ENCODE measurements around the gene SNX27. TPM values are rescaled to one million over a fixed set of nuclear protein-coding genes. Genes with fewer than 3 reads are reported as not detected.
"Not testable (repeated sequence)": the region's sequence is repeated elsewhere in the genome, so short reads cannot be mapped to it uniquely, and the experiment has no call there.

Gene SNX27
- total RNA-seq, 1 experiment from 2014 or later = 28.5 TPM

DNA sequence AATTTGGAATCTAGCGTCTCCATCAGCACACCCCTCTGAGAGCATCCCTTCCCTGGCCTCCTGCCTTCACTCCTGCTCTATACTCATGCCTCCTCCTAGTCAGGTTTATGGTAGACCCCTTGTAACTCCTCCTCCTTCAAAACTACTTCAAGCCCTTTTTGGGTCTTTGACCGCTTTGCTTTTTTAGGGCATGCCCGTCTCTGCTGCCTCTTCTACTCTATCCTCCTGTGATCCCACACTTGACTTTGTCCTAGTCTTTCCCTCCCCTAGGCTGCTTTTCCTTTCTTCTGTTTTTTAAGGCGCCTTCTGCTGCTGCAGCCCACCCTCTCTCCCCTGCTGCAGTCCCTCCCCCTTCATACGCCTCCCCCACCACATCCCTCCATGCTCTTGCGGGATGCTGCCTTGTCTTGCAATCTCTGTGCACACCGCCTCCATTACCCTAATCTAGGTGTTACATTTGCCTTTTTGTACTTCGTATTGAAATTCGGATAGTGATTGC lies 1.5 kb downstream of the SNX27 start:
- no peak for DNase-seq (ENCODE audit: low read depth in 1 of 2, low spot score in 2 of 2)
- peaks cover 22% of the 10 kb centered on the region for H3K36me3 ChIP-seq
- H3K4me3 ChIP-seq = peak overlapping the region; percentile 95
- peaks cover 39% of the 10 kb centered on the region for H3K4me1 ChIP-seq (replicated peaks)
- no peaks in the 10 kb centered on the region for H3K27me3 ChIP-seq (replicated peaks)
- no peak overlapping the region for H3K27ac ChIP-seq
- no peaks in the 10 kb centered on the region for H3K9me3 ChIP-seq (replicated peaks)

- Histone ChIP-seq H3K4me3 (no peak overlapping the region), H3K27me3 (replicated peaks) (no peaks in the 10 kb centered on the region), H3K9me3 (replicated peaks) (no peaks in the 10 kb centered on the region), H3K27ac (no peak overlapping the region), H3K36me3 (peaks cover 26% of the 10 kb centered on the region), H3K4me1 (replicated peaks) (peaks cover 44% of the 10 kb centered on the region)
- no peak for DNase-seq (ENCODE audit: low read depth in 1 of 2, low spot score in 2 of 2)
Observed at GRCh38 chr1:151615711-151616504, 4.1 kb downstream of the SNX27 start.

- no peak overlapping the region for H3K4me3 ChIP-seq
- no peak overlapping the region for H3K27ac ChIP-seq
- DNase-seq (ENCODE audit: low read depth in 1 of 2, low spot score in 2 of 2) = no peak
- no peaks in the 10 kb centered on the region for H3K27me3 ChIP-seq (replicated peaks)
- no peaks in the 10 kb centered on the region for H3K9me3 ChIP-seq (replicated peaks)
- H3K36me3 ChIP-seq = peaks cover 29% of the 10 kb centered on the region
- H3K4me1 ChIP-seq (replicated peaks) = peaks cover 38% of the 10 kb centered on the region
Observed at GRCh38 chr1:151616505-151616849, 4.6 kb downstream of the SNX27 start.

GRCh38 chr1:151618003-151618402 lies 6.2 kb downstream of the SNX27 start:
- Histone ChIP-seq H3K27ac (no peak overlapping the region), H3K36me3 (peaks cover 22% of the 10 kb centered on the region), H3K9me3 (replicated peaks) (no peaks in the 10 kb centered on the region), H3K4me1 (replicated peaks) (peaks cover 34% of the 10 kb centered on the region), H3K27me3 (replicated peaks) (no peaks in the 10 kb centered on the region), H3K4me3 (no peak overlapping the region)
- DNase-seq (ENCODE audit: low read depth in 1 of 2, low spot score in 2 of 2) = no peak

- no peak for DNase-seq (ENCODE audit: low read depth in 1 of 2, low spot score in 2 of 2)
- peaks cover 30% of the 10 kb centered on the region for H3K4me1 ChIP-seq (replicated peaks)
- no peaks in the 10 kb centered on the region for H3K9me3 ChIP-seq (replicated peaks)
- H3K4me3 ChIP-seq = no peak overlapping the region
- H3K27ac ChIP-seq = no peak overlapping the region
- no peaks in the 10 kb centered on the region for H3K27me3 ChIP-seq (replicated peaks)
- peaks cover 26% of the 10 kb centered on the region for H3K36me3 ChIP-seq
Observed at GRCh38 chr1:151618470-151618869, 6.6 kb downstream of the SNX27 start.

DNA sequence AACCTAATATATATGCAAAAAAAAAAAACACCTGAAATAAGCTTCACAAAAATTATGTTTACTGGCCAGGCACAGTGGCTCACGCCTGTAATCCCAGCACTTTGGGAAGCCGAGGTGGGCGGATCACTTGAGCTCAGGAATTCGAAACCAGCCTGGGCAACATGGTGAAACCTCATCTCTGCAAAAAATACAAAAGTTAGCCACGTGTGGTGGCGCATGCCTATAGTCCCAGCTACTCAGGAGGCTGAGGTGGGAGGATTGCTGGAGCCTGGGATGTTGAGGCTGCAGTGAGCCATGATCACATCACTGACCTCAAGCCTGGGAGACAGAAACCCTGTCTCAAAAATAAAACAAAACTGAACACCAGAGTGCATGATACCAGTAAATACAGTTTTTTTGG lies 7.1 kb downstream of the SNX27 start:
- DNase-seq (ENCODE audit: low read depth in 1 of 2, low spot score in 2 of 2); H3K27ac ChIP-seq; H3K9me3 ChIP-seq (replicated peaks); H3K4me3 ChIP-seq; H3K27me3 ChIP-seq (replicated peaks): not testable (repeated sequence)
- H3K36me3 ChIP-seq = peaks cover 29% of the 10 kb centered on the region
- H3K4me1 ChIP-seq (replicated peaks) = peaks cover 29% of the 10 kb centered on the region

- no peak overlapping the region for H3K4me3 ChIP-seq
- H3K4me1 ChIP-seq (replicated peaks) = peaks cover 29% of the 10 kb centered on the region
- H3K36me3 ChIP-seq = peaks cover 29% of the 10 kb centered on the region
- no peak overlapping the region for H3K27ac ChIP-seq
- DNase-seq (ENCODE audit: low read depth in 1 of 2, low spot score in 2 of 2) = peak in 1 of 2 experiments; percentile 45
- no peaks in the 10 kb centered on the region for H3K9me3 ChIP-seq (replicated peaks)
- H3K27me3 ChIP-seq (replicated peaks) = no peaks in the 10 kb centered on the region
Observed at GRCh38 chr1:151619489-151620093, 7.7 kb downstream of the SNX27 start.

GRCh38 chr1:151620286-151620685 lies 8.4 kb downstream of the SNX27 start:
- Histone ChIP-seq H3K27me3 (replicated peaks) (no peaks in the 10 kb centered on the region), H3K4me1 (replicated peaks) (peaks cover 29% of the 10 kb centered on the region), H3K9me3 (replicated peaks) (no peaks in the 10 kb centered on the region), H3K36me3 (peaks cover 26% of the 10 kb centered on the region; the same call in 1 of the 2 replicates), H3K27ac (no peak overlapping the region), H3K4me3 (no peak overlapping the region)
- DNase-seq (ENCODE audit: low read depth in 1 of 2, low spot score in 2 of 2) = no peak

DNA sequence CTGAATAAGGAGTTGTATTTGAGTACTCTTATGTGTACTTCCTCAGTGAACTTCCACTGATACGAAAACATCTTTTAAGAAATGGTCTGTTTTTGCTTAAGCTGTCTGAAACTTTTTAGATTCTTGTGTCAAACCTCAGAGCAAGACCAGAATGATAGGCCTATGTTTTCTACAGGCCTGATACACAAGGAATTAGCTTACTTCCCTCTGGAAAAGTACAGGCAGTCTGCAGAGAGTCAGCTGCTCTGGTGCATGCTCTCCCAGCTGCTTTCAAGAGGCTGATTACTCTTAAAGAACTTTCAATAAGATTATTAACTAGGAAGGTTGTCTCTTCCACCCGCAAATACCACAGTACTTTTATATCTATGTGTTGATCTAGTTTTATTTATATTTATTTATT lies 9.5 kb downstream of the SNX27 start:
- Histone ChIP-seq H3K9me3 (replicated peaks) (no peaks in the 10 kb centered on the region), H3K4me1 (replicated peaks) (peaks cover 19% of the 10 kb centered on the region), H3K27ac (no peak overlapping the region), H3K4me3 (no peak overlapping the region), H3K36me3 (peaks cover 18% of the 10 kb centered on the region; the same call in 1 of the 2 replicates), H3K27me3 (replicated peaks) (no peaks in the 10 kb centered on the region)
- DNase-seq (ENCODE audit: low read depth in 1 of 2, low spot score in 2 of 2) = no peak

DNA sequence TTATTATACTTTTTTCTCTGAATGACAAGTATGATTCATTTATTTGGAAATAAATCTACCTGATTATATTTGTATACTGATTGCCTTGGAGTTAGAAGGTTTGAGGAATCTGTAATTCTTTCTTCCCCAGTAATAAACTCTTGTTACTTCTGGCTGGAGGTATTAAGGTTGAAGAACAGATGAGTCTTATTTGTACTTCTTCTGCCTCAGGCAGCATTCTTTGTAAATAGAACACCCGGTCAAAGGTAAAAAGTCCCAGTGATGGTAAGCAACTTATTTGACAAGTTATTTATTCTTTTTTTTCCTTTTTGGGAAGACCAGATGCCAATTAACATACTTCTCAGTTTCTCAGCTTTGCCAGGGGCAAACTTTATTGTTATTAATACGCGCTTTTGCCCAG lies 12.9 kb downstream of the SNX27 start:
- Histone ChIP-seq H3K27me3 (replicated peaks) (no peaks in the 10 kb centered on the region), H3K4me3 (no peak overlapping the region), H3K9me3 (replicated peaks) (no peaks in the 10 kb centered on the region), H3K4me1 (replicated peaks) (peaks cover 6% of the 10 kb centered on the region), H3K36me3 (peaks cover 18% of the 10 kb centered on the region), H3K27ac (no peak overlapping the region)
- no peak for DNase-seq (ENCODE audit: low read depth in 1 of 2, low spot score in 2 of 2)

DNA sequence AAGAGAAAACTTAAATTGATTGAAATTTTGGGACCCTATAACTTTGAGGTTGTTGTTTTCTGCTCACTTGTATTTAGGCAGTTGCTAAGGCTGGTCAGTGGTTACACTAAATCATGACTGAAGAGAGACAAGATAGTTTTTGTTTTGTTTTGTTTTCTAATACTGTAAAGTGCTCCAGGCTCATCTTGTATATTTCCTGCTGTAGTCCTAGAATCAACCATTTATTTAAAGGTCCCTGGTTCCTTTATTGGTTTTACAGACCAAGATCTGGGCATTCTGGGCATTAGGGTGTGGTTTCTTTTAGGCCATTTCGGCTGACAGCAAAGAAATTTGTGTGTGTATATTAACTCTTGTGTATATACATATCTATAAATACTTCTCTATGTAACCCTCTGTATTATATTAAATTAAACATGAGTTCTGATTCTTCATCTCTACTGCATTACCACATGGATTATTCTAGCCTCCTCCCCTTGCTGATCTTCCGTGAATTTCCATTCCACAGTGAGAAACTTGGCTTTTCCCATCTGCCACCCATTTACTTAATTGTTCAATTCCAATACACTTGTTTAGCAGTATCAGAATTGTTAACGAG lies 15.0 kb downstream of the SNX27 start:
- Histone ChIP-seq H3K9me3 (replicated peaks) (no peaks in the 10 kb centered on the region), H3K4me3 (no peak overlapping the region), H3K27ac (no peak overlapping the region), H3K27me3 (replicated peaks) (no peaks in the 10 kb centered on the region), H3K36me3 (peaks cover 15% of the 10 kb centered on the region), H3K4me1 (replicated peaks) (no peaks in the 10 kb centered on the region)
- no peak for DNase-seq (ENCODE audit: low read depth in 1 of 2, low spot score in 2 of 2)

DNA sequence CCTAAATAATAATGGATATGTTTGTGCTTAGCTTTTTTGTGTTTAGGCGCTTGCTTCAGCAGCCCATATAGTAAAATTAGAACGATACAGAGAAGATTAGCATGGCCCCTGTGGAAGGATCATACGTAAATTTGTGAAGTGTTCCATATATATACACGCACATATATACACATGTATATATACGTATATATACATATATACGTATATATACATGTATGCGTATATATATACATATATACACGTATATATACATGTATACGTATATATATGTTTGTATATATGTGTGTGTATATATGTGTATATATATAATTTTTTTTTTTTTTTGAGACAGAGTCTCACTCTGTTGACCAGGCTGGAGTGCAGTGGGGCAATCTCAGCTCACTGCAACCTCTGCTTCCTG lies 17.4 kb downstream of the SNX27 start:
- Histone ChIP-seq H3K36me3 (peaks cover 8% of the 10 kb centered on the region), H3K4me1 (replicated peaks) (peaks cover 4% of the 10 kb centered on the region), H3K4me3 (no peak overlapping the region), H3K9me3 (replicated peaks) (no peaks in the 10 kb centered on the region), H3K27me3 (replicated peaks) (no peaks in the 10 kb centered on the region), H3K27ac (no peak overlapping the region)
- DNase-seq (ENCODE audit: low read depth in 1 of 2, low spot score in 2 of 2) = no peak

- peaks cover 61% of the 10 kb centered on the region for H3K4me1 ChIP-seq (replicated peaks)
- DNase-seq (ENCODE audit: low read depth in 1 of 2, low spot score in 2 of 2) = peak in 1 of 2 experiments; percentile 45
- H3K36me3 ChIP-seq = peaks cover 3% of the 10 kb centered on the region; the same call in 1 of the 2 replicates
- H3K4me3 ChIP-seq = no peak overlapping the region
- no peaks in the 10 kb centered on the region for H3K27me3 ChIP-seq (replicated peaks)
- no peaks in the 10 kb centered on the region for H3K9me3 ChIP-seq (replicated peaks)
- H3K27ac ChIP-seq = peak overlapping the region; percentile 68
Observed at GRCh38 chr1:151635479-151636072, 23.7 kb downstream of the SNX27 start.

Data from SJSA1 (cell line).